Pulmonary artery endothelial cell (primary cell): ENCODE measurements around the gene TMPRSS5. TPM values are rescaled to one million over a fixed set of nuclear protein-coding genes. Genes with fewer than 3 reads are reported as not detected.
"Not testable (repeated sequence)": the region's sequence is repeated elsewhere in the genome, so short reads cannot be mapped to it uniquely, and the experiment has no call there.

Source experiments
- DNase-seq: peaks from one replicate; pipeline ENCODE4 v3.0.0-alpha.2; 2011; ENCODE audit warnings: low read depth, low spot score
- total RNA-seq: library from RNA; depleted of rRNA; stranded (reverse); fragments of >200 nt; gene quantifications from 2 replicates; pipeline ENCODE4 v1.2.3, GENCODE V29; 2014

TMPRSS5 gene
- total RNA-seq, 1 donor from 2014 or later: 0.07 TPM

- no peak for DNase-seq
Observed at GRCh38 chr11:113697756-113698407, 8.2 kb downstream of the TMPRSS5 start.

GRCh38 chr11:113697111-113697510, 9.0 kb downstream of the TMPRSS5 start:
- no peak for DNase-seq

- DNase-seq: no peak
Observed at GRCh38 chr11:113695207-113695606, 10.9 kb downstream of the TMPRSS5 start.

- no peak for DNase-seq
Observed at GRCh38 chr11:113694390-113694789, 11.7 kb downstream of the TMPRSS5 start.

- no peak for DNase-seq
Observed at GRCh38 chr11:113693030-113693429, 13.1 kb downstream of the TMPRSS5 start.

GRCh38 chr11:113690619-113691569, 15.2 kb downstream of the TMPRSS5 start:
- DNase-seq: no peak

GRCh38 chr11:113689768-113690618, 16.1 kb downstream of the TMPRSS5 start:
- no peak for DNase-seq

GRCh38 chr11:113685654-113686359, 20.3 kb downstream of the TMPRSS5 start:
- DNase-seq: no peak

- DNase-seq: no peak
Observed at GRCh38 chr11:113684496-113684895, 21.6 kb downstream of the TMPRSS5 start.

- DNase-seq: no peak
Observed at GRCh38 chr11:113683481-113684046, 22.5 kb downstream of the TMPRSS5 start.

- no peak for DNase-seq
Observed at GRCh38 chr11:113681711-113682413, 24.2 kb downstream of the TMPRSS5 start.

- no peak for DNase-seq
Observed at GRCh38 chr11:113681282-113681681, 24.8 kb downstream of the TMPRSS5 start.

- no peak for DNase-seq
Observed at GRCh38 chr11:113677685-113678084, 28.4 kb downstream of the TMPRSS5 start.

- DNase-seq: no peak
Observed at GRCh38 chr11:113675565-113675964, 30.5 kb downstream of the TMPRSS5 start.

GRCh38 chr11:113675003-113675561, 31.0 kb downstream of the TMPRSS5 start:
- no peak for DNase-seq

- no peak for DNase-seq
Observed at GRCh38 chr11:113674397-113674685, 31.8 kb downstream of the TMPRSS5 start.

- DNase-seq: no peak
Observed at GRCh38 chr11:113673550-113674396, 32.3 kb downstream of the TMPRSS5 start.

- not testable (repeated sequence) for DNase-seq
Observed at GRCh38 chr11:113671914-113672313, 34.2 kb downstream of the TMPRSS5 start.

GRCh38 chr11:113670831-113671215, 35.3 kb downstream of the TMPRSS5 start:
- DNase-seq: no peak
